H1 (cell line): Measurements from ENCODE around the gene PRKG2. TPM values are rescaled to one million over a fixed set of nuclear protein-coding genes. Genes with fewer than 3 reads are reported as not detected.

Experiments
- CTCF ChIA-PET: fragments of 300-600 bp; sonication (Branson Sonifier 250); formaldehyde crosslinking; loops from one replicate; lab custom pipeline; 2021; ENCODE audit not compliant: partially characterized antibody; lab: Charles Lee
- POLR2A ChIA-PET: fragments of 300-600 bp; sonication (Branson Sonifier 250); formaldehyde crosslinking; loops from one replicate; lab custom pipeline; 2021; ENCODE audit warnings: inconsistent platforms; ENCODE audit not compliant: partially characterized antibody; lab: Charles Lee
- DNase-seq, 2 experiments: peaks; one replicate each; pipeline versions ENCODE4 v3.0.0 to v3.0.0-alpha.2; 2010 to 2022; ENCODE audit warnings: low spot score in 2 of 2, low read depth in 1 of 2, mixed read lengths in 1 of 2
- FAIRE-seq: peaks from 2 replicates; lab custom pipeline; 2011; peaks lifted over from hg19 to GRCh38; lab: Jason Lieb, UNC
- H2AFZ ChIP-seq: 2 replicates; pipeline ENCODE4 v1.8.1; 2012; ENCODE audit warnings: low read length, inconsistent platforms
- H2AK5ac ChIP-seq: 2 replicates; pipeline ENCODE4 v1.6.1; 2013; ENCODE audit warnings: low read depth, low read length
- H2BK120ac ChIP-seq: replicated peaks from 2 replicates; pipeline ENCODE3; 2013; ENCODE audit warnings: low read depth, low read length, inconsistent platforms
- H2BK12ac ChIP-seq: 2 replicates; pipeline ENCODE4 v1.6.1; 2013; ENCODE audit warnings: low read depth, low read length
- H2BK15ac ChIP-seq: 2 replicates; pipeline ENCODE4 v1.6.1; 2013; ENCODE audit warnings: low read length
- H2BK20ac ChIP-seq: 2 replicates; pipeline ENCODE4 v1.6.1; 2013; ENCODE audit warnings: low read length
- H2BK5ac ChIP-seq: 2 replicates; pipeline ENCODE4 v1.6.1; 2013; ENCODE audit warnings: low read depth, low read length
- H3K14ac ChIP-seq: 2 replicates; pipeline ENCODE4 v1.6.1; 2013; ENCODE audit warnings: inconsistent platforms; ENCODE audit not compliant: insufficient read length
- H3K18ac ChIP-seq: 2 replicates; pipeline ENCODE4 v1.6.1; 2013; ENCODE audit warnings: low read length; ENCODE audit errors: extremely low read depth
- H3K23ac ChIP-seq: 2 replicates; pipeline ENCODE4 v1.6.1; 2013; ENCODE audit warnings: inconsistent platforms; ENCODE audit not compliant: insufficient read length
- H3K23me2 ChIP-seq: 2 replicates; pipeline ENCODE4 v1.6.1; 2013; ENCODE audit warnings: low read depth, low read length
- H3K27ac ChIP-seq: 2 replicates; pipeline ENCODE4 v1.6.1; 2011; ENCODE audit warnings: low read depth, low read length, inconsistent platforms
- H3K27me3 ChIP-seq, 4 experiments: replicated peaks in 1 of 4; 1 replicate in 1 of 4; 2 replicates in 3 of 4; pipeline versions ENCODE4 v1.6.1 to v1.8.1; 2011 to 2013; ENCODE audit warnings: low read length in 3 of 4, mild to moderate bottlenecking in 3 of 4, inconsistent platforms in 2 of 4, mixed read lengths in 2 of 4, moderate library complexity in 1 of 4; ENCODE audit not compliant: control insufficient read depth in 3 of 4, insufficient read depth in 3 of 4; ENCODE audit errors: extremely low read depth in 1 of 4
- H3K36me3 ChIP-seq, 4 experiments: 2 replicates each; pipeline versions ENCODE4 v1.6.1 to v1.8.1; 2011 to 2013; ENCODE audit warnings: mild to moderate bottlenecking in 4 of 4, low read length in 3 of 4, moderate library complexity in 2 of 4, control low read depth in 1 of 4, inconsistent platforms in 1 of 4; ENCODE audit not compliant: insufficient read depth in 4 of 4, control insufficient read depth in 2 of 4
- H3K4ac ChIP-seq: replicated peaks from 2 replicates; pipeline ENCODE3; 2013; ENCODE audit warnings: low read length, low read depth, mixed read lengths, inconsistent platforms; ENCODE audit not compliant: insufficient read length
- H3K4me1 ChIP-seq, 4 experiments: replicated peaks in 1 of 4; 1 replicate in 1 of 4; 2 replicates in 3 of 4; pipeline versions ENCODE4 v1.6.1 to v1.8.1; 2011 to 2013; ENCODE audit warnings: low read length in 3 of 4, inconsistent platforms in 2 of 4, mixed read lengths in 1 of 4; ENCODE audit not compliant: insufficient read depth in 4 of 4, control insufficient read depth in 3 of 4
- H3K4me2 ChIP-seq, 2 experiments: 2 replicates each; pipeline versions ENCODE4 v1.6.1 to v1.8.1; 2011 to 2013; ENCODE audit warnings: low read depth in 2 of 2, low read length in 2 of 2, control low read depth in 1 of 2, inconsistent platforms in 1 of 2, mild to moderate bottlenecking in 1 of 2; ENCODE audit not compliant: insufficient read depth in 1 of 2
- H3K4me3 ChIP-seq, 4 experiments: fragments of 200-600, 300-600 bp in 1 of 4; sonication (generic), shearing (Covaris generic), sonication (Bioruptor Twin) in 1 of 4; 2 replicates each; pipeline versions ENCODE4 v1.5.1 to v1.8.1; 2011 to 2016; ENCODE audit warnings: low read length in 4 of 4, low read depth in 3 of 4, control low read depth in 2 of 4, inconsistent platforms in 2 of 4, mild to moderate bottlenecking in 2 of 4, mixed read lengths in 1 of 4, moderate library complexity in 1 of 4; ENCODE audit not compliant: insufficient read depth in 2 of 4; ENCODE audit errors: extremely low read depth in 1 of 4
- H3K56ac ChIP-seq: replicated peaks from 2 replicates; pipeline ENCODE3; 2013; ENCODE audit warnings: low read depth, mild to moderate bottlenecking, mixed read lengths, low read length, inconsistent platforms; ENCODE audit not compliant: insufficient read length
- H3K79me1 ChIP-seq: 2 replicates; pipeline ENCODE4 v1.6.1; 2013; ENCODE audit warnings: low read depth, low read length, control low read depth
- H3K79me2 ChIP-seq, 2 experiments: 2 replicates each; pipeline versions ENCODE4 v1.6.1 to v1.8.1; 2012 to 2013; ENCODE audit warnings: low read length in 2 of 2, mild to moderate bottlenecking in 2 of 2, inconsistent platforms in 1 of 2; ENCODE audit not compliant: insufficient read depth in 2 of 2, control insufficient read depth in 1 of 2
- H3K9ac ChIP-seq, 4 experiments: replicated peaks in 1 of 4; 1 replicate in 1 of 4; 2 replicates in 3 of 4; pipeline versions ENCODE4 v1.6.1 to v1.8.1; 2011 to 2013; ENCODE audit warnings: low read depth in 3 of 4, low read length in 3 of 4, control low read depth in 2 of 4, mild to moderate bottlenecking in 2 of 4, moderate library complexity in 2 of 4, inconsistent platforms in 1 of 4; ENCODE audit errors: extremely low read depth in 1 of 4
- H3K9me3 ChIP-seq, 2 experiments: 2 replicates each; pipeline versions ENCODE4 v1.6.1 to v1.8.1; 2012 to 2013; ENCODE audit warnings: mild to moderate bottlenecking in 2 of 2, moderate library complexity in 2 of 2, control low read depth in 1 of 2, inconsistent platforms in 1 of 2, low read depth in 1 of 2, low read length in 1 of 2, mixed read lengths in 1 of 2; ENCODE audit not compliant: insufficient read depth in 2 of 2
- H4K20me1 ChIP-seq, 2 experiments: replicated peaks in 1 of 2; 2 replicates each; pipeline versions ENCODE3 to v1.8.1; 2011 to 2013; ENCODE audit warnings: inconsistent platforms in 2 of 2, low read length in 2 of 2, mild to moderate bottlenecking in 1 of 2; ENCODE audit not compliant: insufficient read depth in 2 of 2, control insufficient read depth in 1 of 2
- H4K5ac ChIP-seq: 2 replicates; pipeline ENCODE4 v1.6.1; 2013; ENCODE audit warnings: low read length, low read depth, mixed read lengths, inconsistent platforms; ENCODE audit not compliant: insufficient read length
- H4K8ac ChIP-seq: 2 replicates; pipeline ENCODE4 v1.8.0; 2013; ENCODE audit warnings: mild to moderate bottlenecking, moderate library complexity, low read length, inconsistent platforms; ENCODE audit not compliant: insufficient read depth; ENCODE audit errors: extremely low read depth
- H4K91ac ChIP-seq: replicated peaks from 2 replicates; pipeline ENCODE3; 2013; ENCODE audit warnings: low read length, mixed read lengths, inconsistent platforms; ENCODE audit not compliant: insufficient read length
- GTF2F1 ChIP-seq: IDR thresholded peaks from 2 replicates; pipeline ENCODE4 v1.6.1; 2012; ENCODE audit warnings: low read depth, low read length, improper control_type of control experiment, borderline replicate concordance
- NRF1 ChIP-seq: IDR thresholded peaks from 2 replicates; pipeline ENCODE4 v1.6.1; 2011; ENCODE audit warnings: mild to moderate bottlenecking, low read depth, low read length, improper control_type of control experiment
- RBBP5 ChIP-seq: IDR thresholded peaks from 2 replicates; pipeline ENCODE4 v1.7.1; 2012; ENCODE audit warnings: low read depth, mild to moderate bottlenecking, inconsistent platforms, low read length, moderate library complexity, borderline replicate concordance
- SP1 ChIP-seq: IDR thresholded peaks from 2 replicates; pipeline ENCODE4 v1.6.1; 2011; ENCODE audit warnings: low read depth, low read length
- WGBS, 2 experiments: shearing (Covaris generic) in 1 of 2; methylation state at CpG; one replicate each; pipeline versions ENCODE4 v1.1.6 to v1.1.7; 2013 to 2015; ENCODE audit warnings: low lambda C conversion rate in 2 of 2, mixed read lengths in 2 of 2, inconsistent platforms in 1 of 2, low coverage in 1 of 2, missing lambda C conversion rate in 1 of 2; ENCODE audit not compliant: insufficient replicate concordance in 2 of 2, insufficient coverage in 1 of 2, insufficient read length in 1 of 2; ENCODE audit errors: extremely low coverage in 1 of 2, missing lambda C conversion rate in 1 of 2; 5-methylcytosine and 5-hydroxymethylcytosine counted together
- polyA plus RNA-seq, 7 experiments: library from polyadenylated mRNA; depleted of rRNA in 3 of 7; stranded (reverse) in 5 of 7; unstranded in 2 of 7; fragments of >200 nt in 5 of 7; fragments of 200-250 nt in 2 of 7; gene quantifications; 1 replicate in 5 of 7; 2 replicates in 1 of 7; 4 replicates in 1 of 7; pipeline versions ENCODE4 v1.2.1 to v1.2.3, GENCODE V29; 2011 to 2013; ENCODE audit warnings: missing spikeins in 2 of 7, mixed read lengths in 2 of 7
- total RNA-seq: library from RNA; stranded (reverse); fragmentation: NEBNext Ultra II Directional; extraction: Animal tissue kit (Norgen Biotek cat#: 25700); gene quantifications from 2 replicates; pipeline ENCODE4 v1.2.1, GENCODE V29; 2021

The PRKG2 gene
- total and polyA plus RNA-seq, 2 of the 8 experiments (the other 6 are each of a cell fraction or from before 2014, with no cell fraction given): 0.45 to 1.2 TPM

- H3K4me1 ChIP-seq: no peaks in the 10 kb centered on the region
- H2BK120ac ChIP-seq: no peak overlapping the region
- no peak overlapping the region for H3K23ac ChIP-seq
- WGBS, 2 experiments: 85% methylated on average over 3 of the region's 3 CpGs; no CpG with 5 or more reads in 1 of the 2 experiments
- no peak overlapping the region for H3K14ac ChIP-seq
- no peak overlapping the region for H4K5ac ChIP-seq
- H2BK20ac ChIP-seq: no peak overlapping the region
- H2AK5ac ChIP-seq: no peak overlapping the region
- no peak overlapping the region for H3K27ac ChIP-seq
- no peaks in the 10 kb centered on the region for H3K79me2 ChIP-seq
- no peaks in the 10 kb centered on the region for H3K9me3 ChIP-seq
- TF ChIP-seq RBBP5 (no peak), SP1 (no peak), NRF1 (no peak), GTF2F1 (no peak)
- H2BK12ac ChIP-seq: no peak overlapping the region
- no peak overlapping the region for H2BK5ac ChIP-seq
- no peak overlapping the region for H3K9ac ChIP-seq
- DNase-seq: no peak
- FAIRE-seq: no peak
- H4K91ac ChIP-seq: no peak overlapping the region
- H3K18ac ChIP-seq: no peak overlapping the region
- H3K23me2 ChIP-seq: no peaks in the 10 kb centered on the region
- H2AFZ ChIP-seq: no peak overlapping the region
- ChIA-PET CTCF (interaction anchor here (1.0 kb wide), 1 partner anchor 45 kb away, joined by 3 read pairs; no protein-coding TSS in a partner anchor), POLR2A (no interaction called here)
- H3K56ac ChIP-seq: no peak overlapping the region
- H3K36me3 ChIP-seq: no peaks in the 10 kb centered on the region
- no peak overlapping the region for H3K4me3 ChIP-seq
- H2BK15ac ChIP-seq: no peak overlapping the region
- H3K79me1 ChIP-seq: no peaks in the 10 kb centered on the region
- H3K4ac ChIP-seq: no peak overlapping the region
- no peaks in the 10 kb centered on the region for H4K20me1 ChIP-seq
- no peak overlapping the region for H3K4me2 ChIP-seq
- no peak overlapping the region for H4K8ac ChIP-seq
- no peaks in the 10 kb centered on the region for H3K27me3 ChIP-seq
These were observed 50.9 kb downstream of the PRKG2 start for GRCh38 chr4:81164126-81164525.
